Hypothalamus (tissue), 51 donors: ENCODE measurements around the gene GLI2.

Experiments
- DNase-seq, 51 donors: peaks; one replicate each; lab custom pipeline; 2025; lab: John Stamatoyannopoulos, UW

The GLI2 gene

DNA sequence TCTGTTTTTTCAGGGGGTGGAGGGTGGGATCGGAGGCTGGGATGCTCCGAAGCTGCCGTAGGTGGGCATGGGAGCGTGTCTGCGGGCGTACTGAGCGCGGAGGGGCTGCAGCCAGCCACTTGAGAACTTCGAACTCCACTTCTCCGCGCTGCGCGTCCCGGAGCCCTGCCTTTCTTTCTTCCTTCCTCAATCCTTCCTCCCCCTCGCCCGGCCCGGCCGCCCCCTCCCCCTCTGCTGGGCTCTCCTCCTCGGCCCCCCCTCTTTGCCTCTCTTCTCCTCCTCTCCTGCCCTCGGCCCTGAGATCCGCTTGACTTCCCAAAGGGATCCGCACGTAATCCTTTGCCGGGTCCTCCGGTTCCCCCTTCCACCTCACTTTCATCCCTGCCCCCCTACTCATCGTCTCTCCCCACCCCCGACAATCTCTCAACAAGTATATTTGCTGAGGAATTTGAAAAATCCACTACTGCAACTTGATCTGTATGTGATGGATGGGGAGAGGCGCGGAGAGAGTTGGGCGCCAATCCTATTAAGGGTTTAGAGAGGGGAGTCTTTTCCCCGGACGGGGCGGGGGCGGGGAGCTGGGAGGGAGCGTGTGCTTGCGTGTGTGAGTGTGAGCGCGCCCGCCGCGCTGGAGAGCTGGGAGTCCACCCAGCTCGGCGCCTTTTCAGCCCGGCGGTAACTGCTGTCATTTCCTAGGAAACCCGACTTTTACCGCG, 1.1 kb downstream of the GLI2 start:
- DNase-seq, result peak in 21 of 51 donors; percentile 7 to 61 (median 38)

GRCh38 chr2:120737340-120738101, 1.9 kb downstream of the GLI2 start:
- peak in 2 of 51 donors; percentile 21 to 44 for DNase-seq

- no peak for DNase-seq
Observed at GRCh38 chr2:120738117-120738516, 2.4 kb downstream of the GLI2 start.

DNA sequence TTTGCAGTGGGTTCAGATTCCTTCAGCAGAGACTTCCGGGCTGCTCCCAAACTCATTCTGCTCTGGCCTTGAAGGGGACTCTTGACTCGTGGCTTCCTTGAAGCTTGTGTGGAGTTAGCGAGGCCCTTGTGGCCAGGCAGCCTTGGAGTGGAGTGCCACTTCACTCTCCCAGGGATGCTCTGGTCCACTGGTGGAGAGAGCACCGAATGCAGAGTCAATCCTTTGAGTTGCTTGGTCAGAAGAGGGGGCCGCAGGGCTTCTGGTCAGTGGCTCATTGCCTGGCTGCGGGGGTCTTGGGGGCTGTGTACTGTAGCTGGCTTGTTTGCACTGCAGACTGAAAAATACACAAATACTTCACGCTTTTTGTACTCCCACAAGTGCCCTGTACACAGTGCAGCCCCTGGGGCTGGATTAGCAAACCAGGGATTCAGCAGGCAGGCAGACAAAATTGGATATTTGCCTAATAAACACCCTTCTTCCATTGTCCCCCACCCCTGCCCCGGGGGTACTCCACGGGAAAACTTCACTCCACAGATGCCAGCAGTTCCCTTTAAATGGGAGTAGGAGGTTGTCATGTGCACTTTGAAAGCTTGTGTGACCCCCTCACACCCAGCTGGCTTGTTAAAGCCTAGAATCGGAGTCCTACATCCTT, 3.2 kb downstream of the GLI2 start:
- DNase-seq, result no peak

- no peak for DNase-seq
Observed at GRCh38 chr2:120739438-120740090, 3.9 kb downstream of the GLI2 start.

- DNase-seq, result no peak
Observed at GRCh38 chr2:120740375-120740764, 4.7 kb downstream of the GLI2 start.

- DNase-seq, result no peak
Observed at GRCh38 chr2:120740765-120741524, 5.3 kb downstream of the GLI2 start.

DNA sequence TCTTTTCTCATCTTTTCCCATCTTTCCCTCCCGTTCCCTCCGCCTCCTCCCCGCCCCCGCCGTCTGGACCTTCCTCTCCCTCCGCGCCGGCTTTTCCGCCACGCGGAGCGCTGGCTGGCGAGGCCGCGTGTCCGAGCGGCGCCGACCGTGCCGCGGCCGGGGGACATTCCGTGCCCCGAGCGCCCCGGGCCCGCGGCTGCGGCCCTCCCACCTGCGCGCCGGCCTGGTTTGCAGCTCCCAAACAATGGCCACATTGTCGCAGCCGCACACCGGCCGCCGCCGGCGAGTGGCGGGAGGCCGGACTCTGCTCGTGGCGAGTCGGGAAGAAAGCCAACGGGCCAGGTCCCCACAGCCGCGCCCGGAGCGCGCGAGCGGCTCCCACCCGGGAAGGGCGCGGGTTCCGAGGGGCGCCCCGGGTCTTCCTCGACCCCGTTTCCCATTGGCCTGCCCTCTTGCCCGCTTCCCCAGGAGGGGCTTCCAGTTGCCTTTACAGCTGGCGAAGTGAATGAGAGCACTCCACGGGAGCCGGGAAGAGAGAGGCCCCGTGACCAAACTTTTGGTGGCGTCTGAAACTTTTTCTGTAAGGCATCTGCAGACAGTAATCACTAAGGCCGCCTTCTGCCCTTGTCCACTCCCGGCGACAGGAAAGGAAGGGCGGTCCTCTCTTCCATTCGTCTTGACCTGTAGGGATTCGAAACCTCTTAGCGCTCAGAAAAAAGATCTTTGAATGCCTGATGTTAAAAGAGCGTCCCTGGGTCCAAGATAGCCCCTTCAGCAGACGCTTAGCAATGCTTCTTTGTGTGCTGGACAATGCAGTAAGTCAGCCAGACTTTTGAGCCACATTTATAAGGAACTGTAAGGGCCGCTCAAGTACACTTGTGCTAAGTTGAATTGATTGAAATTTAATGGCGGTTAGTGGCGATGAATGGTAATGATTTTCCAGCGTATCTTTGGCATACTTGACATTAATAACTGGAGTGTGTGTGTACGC, 6.2 kb downstream of the GLI2 start:
- DNase-seq, result peak in 5 of 51 donors; percentile 24 to 61 (median 30)

DNA sequence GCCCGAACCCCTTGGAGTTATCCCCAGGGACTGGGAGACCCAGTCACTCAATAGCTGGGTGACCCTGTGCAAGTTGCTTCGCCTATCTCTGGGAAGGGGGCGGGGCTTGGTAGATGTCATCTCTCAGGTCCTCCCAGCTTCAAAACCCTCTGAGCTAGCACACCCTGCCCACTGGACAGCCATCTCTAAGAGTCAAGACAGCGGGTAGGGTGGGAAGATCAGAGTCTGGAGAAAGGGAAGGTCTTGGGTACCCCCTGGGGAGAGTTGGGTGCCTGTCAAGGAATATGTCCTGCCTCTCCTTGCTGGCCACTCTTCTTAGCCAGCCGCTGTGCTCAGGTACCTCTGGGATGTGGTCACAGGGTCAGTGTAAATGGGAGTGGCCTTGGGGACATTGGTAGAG, 8.0 kb downstream of the GLI2 start:
- DNase-seq, result no peak

DNA sequence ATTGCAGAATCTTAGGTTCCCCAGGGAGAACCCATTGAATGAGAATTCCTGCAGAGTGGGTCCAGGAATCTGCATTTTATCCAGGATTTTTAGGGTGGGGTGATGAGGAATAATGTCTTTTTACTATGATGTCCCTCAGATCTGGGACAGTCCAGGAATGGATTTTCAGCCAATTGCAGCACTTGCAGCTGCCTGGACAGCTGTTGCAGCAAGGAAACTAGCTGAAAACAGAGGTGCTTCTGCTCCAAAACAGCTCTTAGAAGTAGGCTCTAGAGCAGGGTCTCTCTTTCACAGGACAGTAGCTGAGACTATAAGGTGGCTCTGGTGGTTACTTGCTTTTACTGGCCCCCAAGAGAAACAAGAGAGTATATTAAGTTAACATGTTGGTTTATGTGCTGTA, 9.1 kb downstream of the GLI2 start:
- DNase-seq, result no peak

- DNase-seq, result no peak
Observed at GRCh38 chr2:120745420-120746111, 9.9 kb downstream of the GLI2 start.

GRCh38 chr2:120746144-120746543, 10.5 kb downstream of the GLI2 start:
- no peak for DNase-seq

GRCh38 chr2:120747281-120747680, 11.6 kb downstream of the GLI2 start:
- no peak for DNase-seq

DNA sequence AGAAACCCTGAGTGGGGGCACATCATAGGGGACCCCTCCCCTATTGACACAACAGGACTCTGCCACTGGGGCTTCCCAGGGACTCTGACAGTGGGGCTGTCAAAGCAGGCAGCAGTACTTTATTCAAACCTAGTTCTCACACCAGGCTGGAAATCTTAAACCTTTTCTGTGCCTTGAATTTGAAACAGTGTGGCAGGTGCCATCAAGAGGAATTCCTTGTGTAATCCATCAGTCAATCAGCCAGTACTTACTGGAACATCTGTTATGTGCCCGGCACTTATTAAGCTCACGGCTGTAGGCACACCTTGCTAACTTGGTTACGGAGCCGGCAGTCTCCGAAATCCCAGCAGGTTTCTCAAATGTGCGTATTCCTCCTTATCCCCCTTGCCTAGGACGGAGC, 12.0 kb downstream of the GLI2 start:
- no peak for DNase-seq

DNA sequence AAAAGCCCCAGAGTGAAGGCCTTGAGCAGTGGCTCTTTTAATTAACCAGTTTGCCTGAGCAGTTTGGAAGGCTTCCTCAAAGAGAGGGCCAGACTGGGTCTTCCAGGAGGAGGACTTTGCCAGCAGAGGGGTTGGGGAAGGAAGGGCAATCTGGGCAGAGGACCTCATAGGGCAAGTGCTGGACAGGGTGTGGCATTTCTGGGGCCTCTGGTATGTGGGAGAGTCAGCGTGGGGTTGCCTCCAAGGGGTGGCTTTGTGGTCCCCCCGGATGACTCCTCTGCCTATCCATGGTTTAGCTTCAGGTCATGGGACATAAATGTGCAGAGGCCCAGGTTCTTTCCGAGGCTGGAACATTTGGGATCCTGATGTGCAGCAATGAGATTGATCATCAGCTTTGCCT, 12.6 kb downstream of the GLI2 start:
- DNase-seq, result no peak

DNA sequence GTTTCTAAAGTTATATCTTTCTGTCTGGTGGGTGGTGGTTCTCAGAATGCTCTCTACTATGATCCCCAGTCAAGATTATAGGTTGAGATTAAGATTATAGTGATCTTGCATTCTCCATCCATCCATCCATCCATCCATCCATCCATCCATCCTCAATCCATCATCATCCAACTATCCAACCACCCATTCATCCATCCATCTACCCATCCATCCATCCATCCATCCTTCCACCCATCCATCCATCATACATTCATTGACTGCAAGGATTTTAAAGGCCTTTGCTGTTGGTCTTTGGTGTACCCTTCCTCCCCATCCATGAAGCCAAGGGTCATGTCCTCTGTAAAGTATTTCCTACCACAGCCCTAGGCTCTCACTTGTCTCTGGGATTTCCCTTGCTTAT, 13.1 kb downstream of the GLI2 start:
- DNase-seq, result no peak

DNA sequence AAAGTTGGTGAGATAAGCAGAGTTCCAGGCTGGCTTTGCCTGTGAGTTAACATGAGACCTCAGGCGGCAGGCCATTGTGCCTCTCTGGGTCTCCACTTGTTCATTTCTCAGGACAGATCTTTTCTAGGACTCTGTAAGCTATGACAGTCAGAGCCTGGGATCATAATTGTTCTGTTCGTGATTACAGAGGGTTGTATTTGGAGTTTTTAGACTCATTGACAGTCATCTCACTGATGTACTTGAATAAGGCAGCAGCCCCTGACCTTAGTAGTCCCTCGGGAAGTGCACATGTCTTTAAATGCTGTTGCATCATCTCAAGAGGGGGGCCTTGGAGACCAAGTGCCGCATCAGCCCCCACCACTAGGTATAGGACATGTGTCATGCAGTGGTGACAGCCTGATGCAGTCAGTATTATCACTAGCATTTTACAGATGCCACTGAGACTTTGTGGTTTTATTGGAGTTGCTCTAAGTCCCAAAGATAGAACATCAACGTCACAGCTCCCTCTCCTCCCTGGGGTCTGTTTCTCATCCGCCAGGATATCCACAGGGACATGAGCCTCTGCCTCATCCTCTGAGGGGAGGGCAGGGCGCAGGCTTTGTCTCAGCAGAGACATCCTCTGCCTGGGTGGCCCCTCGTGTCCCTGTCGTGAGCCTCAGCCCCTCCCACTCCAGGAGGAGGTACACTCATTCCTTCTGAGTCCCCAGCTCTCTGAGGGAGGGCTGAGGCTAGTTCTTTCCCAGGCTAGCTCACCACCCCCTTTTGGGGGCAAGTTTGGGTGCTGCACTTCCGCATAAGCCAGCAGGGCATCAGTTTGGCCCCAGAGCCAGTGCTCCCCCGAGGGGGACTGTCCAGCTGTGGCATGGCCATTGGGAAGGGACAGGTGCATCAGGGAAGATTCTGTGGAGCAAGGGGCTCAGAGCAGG, 14.1 kb downstream of the GLI2 start:
- no peak for DNase-seq
